ENCODE measurements around the gene SERPINA10. TPM values are rescaled to one million over a fixed set of nuclear protein-coding genes. Genes with fewer than 3 reads are reported as not detected.

SERPINA10 gene
- total RNA-seq, 4 donors from 2014 or later: 0.24 TPM; not detected in 3

DNA sequence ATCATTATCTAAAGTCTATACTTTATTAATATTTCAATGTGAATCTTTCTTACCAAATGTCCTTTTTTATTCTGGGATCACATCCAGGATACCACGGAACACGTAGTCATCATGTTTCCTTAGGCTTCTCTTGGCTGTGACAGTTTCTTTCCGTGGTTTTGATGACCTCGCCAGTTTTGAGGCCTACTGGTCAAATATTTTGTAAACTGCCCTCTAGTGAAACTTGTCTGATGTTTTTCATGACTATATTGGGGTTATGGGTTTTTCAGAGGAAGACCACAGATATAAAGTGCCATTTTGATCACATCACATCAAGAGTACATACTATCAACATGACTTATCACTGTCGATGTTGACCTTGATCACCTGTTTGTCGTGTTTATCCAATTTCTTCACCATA is 44.2 kb upstream of the SERPINA10 start:
- H3K4me3 ChIP-seq: no peak overlapping the region
- TF ChIP-seq POLR2AphosphoS5 (IDR thresholded peaks at IDR 0.05) (no peak), EP300 (IDR thresholded peaks at IDR 0.05) (no peak), POLR2A (IDR thresholded peaks at IDR 0.05) (no peak)
- TF ChIP-seq, protein P1, sequence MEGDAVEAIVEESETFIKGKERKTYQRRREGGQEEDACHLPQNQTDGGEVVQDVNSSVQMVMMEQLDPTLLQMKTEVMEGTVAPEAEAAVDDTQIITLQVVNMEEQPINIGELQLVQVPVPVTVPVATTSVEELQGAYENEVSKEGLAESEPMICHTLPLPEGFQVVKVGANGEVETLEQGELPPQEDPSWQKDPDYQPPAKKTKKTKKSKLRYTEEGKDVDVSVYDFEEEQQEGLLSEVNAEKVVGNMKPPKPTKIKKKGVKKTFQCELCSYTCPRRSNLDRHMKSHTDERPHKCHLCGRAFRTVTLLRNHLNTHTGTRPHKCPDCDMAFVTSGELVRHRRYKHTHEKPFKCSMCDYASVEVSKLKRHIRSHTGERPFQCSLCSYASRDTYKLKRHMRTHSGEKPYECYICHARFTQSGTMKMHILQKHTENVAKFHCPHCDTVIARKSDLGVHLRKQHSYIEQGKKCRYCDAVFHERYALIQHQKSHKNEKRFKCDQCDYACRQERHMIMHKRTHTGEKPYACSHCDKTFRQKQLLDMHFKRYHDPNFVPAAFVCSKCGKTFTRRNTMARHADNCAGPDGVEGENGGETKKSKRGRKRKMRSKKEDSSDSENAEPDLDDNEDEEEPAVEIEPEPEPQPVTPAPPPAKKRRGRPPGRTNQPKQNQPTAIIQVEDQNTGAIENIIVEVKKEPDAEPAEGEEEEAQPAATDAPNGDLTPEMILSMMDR (IDR thresholded peaks at IDR 0.05): no peak
- no peaks in the 10 kb centered on the region for H3K36me3 ChIP-seq
- 66% methylated on average over 6 of the region's 6 CpGs for WGBS
- no peak for DNase-seq (ENCODE audit: low spot score in 2 of 2)
- no peaks in the 10 kb centered on the region for H3K27me3 ChIP-seq
- H3K9me3 ChIP-seq: no peaks in the 10 kb centered on the region
- H3K4me1 ChIP-seq: peaks cover 13% of the 10 kb centered on the region
- no peak overlapping the region for H3K27ac ChIP-seq

DNA sequence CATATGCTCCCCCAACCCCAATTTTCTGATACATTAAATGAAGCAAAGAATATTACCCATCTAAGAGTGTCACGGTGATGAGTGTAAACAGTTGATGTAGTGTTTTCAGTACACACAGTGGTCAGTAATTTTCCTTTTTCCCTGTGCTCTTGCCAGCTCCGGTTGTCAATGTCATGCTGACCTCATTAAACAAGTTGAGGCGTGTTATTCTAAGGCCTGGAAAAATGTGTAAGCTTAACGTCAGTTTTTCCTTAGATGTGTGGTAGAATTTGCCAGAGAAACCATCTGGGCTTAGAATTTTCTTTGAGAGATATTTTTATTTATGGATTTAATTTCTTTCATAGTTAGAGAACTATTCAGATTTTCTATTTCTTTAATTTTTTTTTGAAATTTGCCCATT is 41.8 kb upstream of the SERPINA10 start:
- WGBS: 37% methylated on average over 4 of the region's 4 CpGs
- TF ChIP-seq POLR2AphosphoS5 (IDR thresholded peaks at IDR 0.05): no peak
- TF ChIP-seq, protein P1 (IDR thresholded peaks at IDR 0.05): no peak
- TF ChIP-seq POLR2A (IDR thresholded peaks at IDR 0.05): no peak
- no peak for TF ChIP-seq EP300 (IDR thresholded peaks at IDR 0.05)
- Histone ChIP-seq H3K27ac (no peak overlapping the region), H3K9me3 (no peaks in the 10 kb centered on the region), H3K36me3 (no peaks in the 10 kb centered on the region), H3K4me1 (peaks cover 3% of the 10 kb centered on the region), H3K27me3 (no peaks in the 10 kb centered on the region), H3K4me3 (no peak overlapping the region)
- no peak for DNase-seq (ENCODE audit: low spot score in 2 of 2)

DNA sequence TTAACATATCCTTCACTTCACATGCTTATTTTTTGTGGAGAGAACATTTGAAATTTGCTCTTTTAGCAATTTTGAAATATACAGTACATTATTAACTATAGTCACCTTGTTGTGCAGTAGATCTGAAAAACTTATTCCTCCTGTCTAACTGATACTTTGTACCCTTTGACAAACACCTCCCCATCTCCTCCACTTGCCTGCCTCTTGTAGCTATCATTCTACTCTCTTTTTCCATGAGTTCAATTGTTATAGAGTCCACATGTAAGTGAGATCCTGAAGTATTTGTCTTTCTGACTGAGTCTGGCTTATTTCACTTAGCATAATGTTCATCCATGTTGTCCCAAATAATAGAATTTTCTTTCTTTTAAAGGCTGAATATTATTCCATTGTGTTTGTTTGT is 39.5 kb upstream of the SERPINA10 start:
- H3K4me3 ChIP-seq: no peak overlapping the region
- no peak overlapping the region for H3K27ac ChIP-seq
- no peaks in the 10 kb centered on the region for H3K36me3 ChIP-seq
- TF ChIP-seq, protein P1 (IDR thresholded peaks at IDR 0.05): no peak
- TF ChIP-seq POLR2AphosphoS5 (IDR thresholded peaks at IDR 0.05) (no peak), POLR2A (IDR thresholded peaks at IDR 0.05) (no peak), EP300 (IDR thresholded peaks at IDR 0.05) (no peak)
- H3K4me1 ChIP-seq: peaks cover 3% of the 10 kb centered on the region
- no peak for DNase-seq (ENCODE audit: low spot score in 2 of 2)
- no peaks in the 10 kb centered on the region for H3K9me3 ChIP-seq
- no peaks in the 10 kb centered on the region for H3K27me3 ChIP-seq

DNA sequence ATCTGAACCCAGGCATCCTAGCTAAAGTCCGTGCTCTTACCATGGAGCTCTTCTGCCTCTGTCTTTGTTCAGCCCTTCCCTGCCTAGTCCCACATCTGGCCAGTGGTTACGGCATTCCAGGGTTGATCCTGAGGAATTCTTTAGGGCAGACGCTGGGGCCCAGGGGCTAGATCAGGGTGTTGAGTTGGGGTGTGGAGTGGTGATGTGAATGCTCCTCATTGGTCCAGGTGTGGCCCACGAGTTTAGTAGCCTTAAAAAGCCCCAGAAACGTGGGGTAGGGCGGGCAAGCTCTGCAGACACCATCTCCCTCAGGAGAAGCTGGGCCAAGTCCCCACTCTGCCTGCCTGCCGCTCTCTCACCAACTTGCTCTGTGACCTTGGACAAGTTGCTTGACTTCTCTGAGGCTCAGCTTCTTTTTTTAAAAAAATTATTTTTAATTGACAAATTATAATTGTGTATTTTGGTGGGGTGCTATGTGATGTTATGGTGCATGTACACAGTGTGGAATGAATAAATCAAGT is 39.1 kb upstream of the SERPINA10 start:
- DNase-seq (ENCODE audit: low spot score in 2 of 2): no peak
- no peak for TF ChIP-seq POLR2AphosphoS5 (IDR thresholded peaks at IDR 0.05)
- TF ChIP-seq, protein P1 (IDR thresholded peaks at IDR 0.05): no peak
- TF ChIP-seq EP300 (IDR thresholded peaks at IDR 0.05): no peak
- no peak for TF ChIP-seq POLR2A (IDR thresholded peaks at IDR 0.05)
- no peak overlapping the region for H3K27ac ChIP-seq
- H3K9me3 ChIP-seq: no peaks in the 10 kb centered on the region
- peaks cover 3% of the 10 kb centered on the region for H3K4me1 ChIP-seq
- no peak overlapping the region for H3K4me3 ChIP-seq
- H3K36me3 ChIP-seq: no peaks in the 10 kb centered on the region
- no peaks in the 10 kb centered on the region for H3K27me3 ChIP-seq
- WGBS: 72% methylated on average over 7 of the region's 7 CpGs

DNA sequence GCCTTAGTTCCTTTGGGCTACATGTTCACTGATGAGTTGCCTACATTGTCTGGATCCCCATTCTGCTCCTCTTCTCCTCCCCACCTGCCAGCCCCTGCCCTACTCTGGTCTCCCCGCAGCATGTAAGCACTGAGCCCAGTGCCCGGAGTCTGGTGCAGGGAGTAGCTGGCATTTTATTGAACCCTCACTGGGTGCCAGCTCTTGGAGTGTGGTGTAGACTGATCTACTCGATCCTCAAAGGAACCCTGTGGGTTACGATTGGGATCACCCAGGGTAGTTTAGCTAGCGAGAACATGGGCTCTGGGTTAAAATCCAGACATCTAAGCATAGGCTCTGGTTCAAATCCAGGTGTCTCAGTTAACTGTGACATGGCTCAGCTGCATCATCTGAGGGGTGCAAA is 38.4 kb upstream of the SERPINA10 start:
- no peaks in the 10 kb centered on the region for H3K27me3 ChIP-seq
- WGBS: 93% methylated on average over 4 of the region's 5 CpGs
- H3K36me3 ChIP-seq: no peaks in the 10 kb centered on the region
- H3K4me1 ChIP-seq: peaks cover 3% of the 10 kb centered on the region
- no peak for DNase-seq (ENCODE audit: low spot score in 2 of 2)
- no peak overlapping the region for H3K27ac ChIP-seq
- no peaks in the 10 kb centered on the region for H3K9me3 ChIP-seq
- H3K4me3 ChIP-seq: no peak overlapping the region
- no peak for TF ChIP-seq EP300 (IDR thresholded peaks at IDR 0.05)
- TF ChIP-seq POLR2AphosphoS5 (IDR thresholded peaks at IDR 0.05): no peak
- TF ChIP-seq, protein P1 (IDR thresholded peaks at IDR 0.05): no peak
- TF ChIP-seq POLR2A (IDR thresholded peaks at IDR 0.05): no peak
